Adipocyte (in vitro differentiated cells): ENCODE data around the gene DAZAP1.

Experiments used
- DNase-seq: peaks from one replicate; pipeline ENCODE4 v3.0.0-alpha.2; 2015; ENCODE audit warnings: low read depth
- H3K27me3 ChIP-seq: replicated peaks from 2 replicates; pipeline ENCODE4 v1.7.0; 2013; ENCODE audit warnings: mild to moderate bottlenecking, low read length, moderate library complexity; ENCODE audit not compliant: control insufficient read depth, insufficient read depth
- H3K36me3 ChIP-seq: 2 replicates; pipeline ENCODE4 v1.7.0; 2013; ENCODE audit warnings: low read length, mild to moderate bottlenecking, moderate library complexity; ENCODE audit not compliant: control insufficient read depth, insufficient read depth, severe bottlenecking
- H3K4me1 ChIP-seq: 2 replicates; pipeline ENCODE4 v1.7.0; 2013; ENCODE audit warnings: mild to moderate bottlenecking, low read length, moderate library complexity; ENCODE audit not compliant: control insufficient read depth, insufficient read depth
- H3K4me3 ChIP-seq: 2 replicates; pipeline ENCODE4 v1.7.0; 2013; ENCODE audit warnings: mild to moderate bottlenecking, low read length, moderate library complexity
- H3K9ac ChIP-seq: 2 replicates; pipeline ENCODE4 v1.7.0; 2013; ENCODE audit warnings: mild to moderate bottlenecking, low read length, moderate library complexity
- H3K9me3 ChIP-seq: 2 replicates; pipeline ENCODE4 v1.7.0; 2013; ENCODE audit warnings: mild to moderate bottlenecking, low read length, moderate library complexity; ENCODE audit not compliant: control insufficient read depth

The DAZAP1 gene

DNA sequence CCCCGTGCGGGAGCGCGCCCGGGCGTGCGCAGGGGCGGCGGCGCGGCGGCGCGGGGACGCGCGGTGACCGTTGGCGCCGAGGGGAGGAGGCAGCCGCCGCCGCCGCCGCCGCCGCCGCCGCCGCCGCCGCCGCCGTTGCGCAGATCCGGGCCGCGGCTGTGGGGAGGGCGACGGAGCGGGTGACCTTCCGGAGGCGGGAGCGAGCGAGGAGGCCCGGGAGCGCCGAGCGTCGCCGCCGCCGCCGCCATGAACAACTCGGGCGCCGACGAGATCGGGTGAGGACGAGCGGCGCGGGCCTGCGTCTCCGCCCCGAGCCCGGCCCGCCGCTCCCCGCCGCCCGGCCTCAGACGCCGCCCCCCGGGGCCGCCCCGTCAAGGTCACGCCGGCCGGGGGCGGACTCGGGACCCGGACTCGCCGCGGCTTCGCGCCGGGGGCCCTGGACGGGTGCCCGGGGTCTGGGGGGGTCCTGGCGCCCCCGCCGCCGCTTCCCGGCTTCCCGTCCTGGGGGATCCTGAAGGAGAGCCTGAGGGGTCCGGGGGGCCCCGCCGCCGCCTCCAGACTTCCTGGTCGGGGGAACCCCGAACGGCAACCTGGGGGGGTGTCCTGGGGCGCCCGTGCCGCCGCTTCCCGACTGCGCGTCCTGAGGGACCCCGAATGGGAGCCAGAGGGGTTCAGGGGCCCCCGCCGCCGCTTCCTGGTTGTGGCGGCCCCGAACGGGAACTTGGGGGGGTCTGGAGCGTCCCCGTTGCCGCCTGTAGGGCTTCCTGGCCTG lies at the start of gene DAZAP1:
TSS of gene DAZAP1 (plus strand) at position 59 of the 772 bp plus-strand sequence. CDS start at position 247, 188 bp downstream.
- H3K9me3 ChIP-seq, result no peaks in the 10 kb centered on the region
- H3K4me1 ChIP-seq, result peaks cover 41% of the 10 kb centered on the region
- no peaks in the 10 kb centered on the region for H3K36me3 ChIP-seq
- H3K4me3 ChIP-seq, result peak within 1 kb of the TSS; percentile 89
- H3K27me3 ChIP-seq, result no peaks in the 10 kb centered on the region
- peak within 1 kb of the TSS; percentile 96 for H3K9ac ChIP-seq
- peak; percentile 48 for DNase-seq

DNA sequence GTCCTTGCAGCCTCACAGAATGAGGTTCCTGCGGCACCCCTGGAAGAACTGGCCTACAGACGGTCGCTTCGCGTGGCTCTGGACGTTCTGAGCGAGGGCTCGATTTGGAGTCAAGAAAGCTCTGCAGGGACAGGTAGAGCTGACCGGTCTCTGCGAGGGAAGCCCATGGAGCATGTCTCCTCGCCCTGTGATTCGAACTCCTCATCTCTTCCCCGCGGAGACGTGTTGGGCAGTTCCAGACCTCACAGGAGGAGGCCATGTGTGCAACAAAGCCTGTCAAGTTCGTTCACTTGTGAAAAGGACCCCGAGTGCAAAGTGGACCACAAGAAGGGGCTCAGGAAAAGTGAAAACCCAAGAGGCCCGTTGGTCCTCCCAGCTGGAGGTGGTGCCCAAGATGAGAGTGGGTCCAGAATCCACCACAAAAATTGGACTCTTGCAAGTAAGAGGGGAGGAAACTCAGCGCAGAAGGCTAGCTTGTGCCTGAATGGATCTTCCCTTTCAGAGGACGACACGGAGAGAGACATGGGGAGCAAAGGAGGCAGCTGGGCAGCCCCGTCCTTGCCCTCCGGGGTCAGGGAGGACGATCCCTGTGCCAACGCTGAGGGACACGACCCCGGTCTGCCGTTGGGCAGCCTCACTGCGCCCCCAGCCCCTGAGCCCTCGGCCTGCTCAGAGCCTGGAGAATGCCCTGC lies 47.1 kb upstream of the DAZAP1 start:
- Histone ChIP-seq H3K36me3 (peaks cover 34% of the 10 kb centered on the region), H3K9me3 (no peaks in the 10 kb centered on the region), H3K9ac (peak overlapping the region; percentile 73), H3K4me1 (peaks cover 41% of the 10 kb centered on the region), H3K4me3 (peak overlapping the region; percentile 73), H3K27me3 (no peaks in the 10 kb centered on the region)
- DNase-seq, result no peak

GRCh38 chr19:1360818-1361461 lies 46.4 kb upstream of the DAZAP1 start:
- Histone ChIP-seq H3K4me1 (peaks cover 39% of the 10 kb centered on the region), H3K9ac (peak overlapping the region; percentile 73), H3K9me3 (no peaks in the 10 kb centered on the region), H3K4me3 (peak overlapping the region; percentile 73), H3K36me3 (peaks cover 38% of the 10 kb centered on the region), H3K27me3 (no peaks in the 10 kb centered on the region)
- DNase-seq, result peak; percentile 78

GRCh38 chr19:1361601-1362386 lies 45.6 kb upstream of the DAZAP1 start:
- Histone ChIP-seq H3K9ac (peak overlapping the region; percentile 73), H3K4me1 (peaks cover 30% of the 10 kb centered on the region), H3K36me3 (peaks cover 47% of the 10 kb centered on the region), H3K9me3 (no peaks in the 10 kb centered on the region), H3K27me3 (no peaks in the 10 kb centered on the region), H3K4me3 (peak overlapping the region; percentile 73)
- DNase-seq, result peak; percentile 76

DNA sequence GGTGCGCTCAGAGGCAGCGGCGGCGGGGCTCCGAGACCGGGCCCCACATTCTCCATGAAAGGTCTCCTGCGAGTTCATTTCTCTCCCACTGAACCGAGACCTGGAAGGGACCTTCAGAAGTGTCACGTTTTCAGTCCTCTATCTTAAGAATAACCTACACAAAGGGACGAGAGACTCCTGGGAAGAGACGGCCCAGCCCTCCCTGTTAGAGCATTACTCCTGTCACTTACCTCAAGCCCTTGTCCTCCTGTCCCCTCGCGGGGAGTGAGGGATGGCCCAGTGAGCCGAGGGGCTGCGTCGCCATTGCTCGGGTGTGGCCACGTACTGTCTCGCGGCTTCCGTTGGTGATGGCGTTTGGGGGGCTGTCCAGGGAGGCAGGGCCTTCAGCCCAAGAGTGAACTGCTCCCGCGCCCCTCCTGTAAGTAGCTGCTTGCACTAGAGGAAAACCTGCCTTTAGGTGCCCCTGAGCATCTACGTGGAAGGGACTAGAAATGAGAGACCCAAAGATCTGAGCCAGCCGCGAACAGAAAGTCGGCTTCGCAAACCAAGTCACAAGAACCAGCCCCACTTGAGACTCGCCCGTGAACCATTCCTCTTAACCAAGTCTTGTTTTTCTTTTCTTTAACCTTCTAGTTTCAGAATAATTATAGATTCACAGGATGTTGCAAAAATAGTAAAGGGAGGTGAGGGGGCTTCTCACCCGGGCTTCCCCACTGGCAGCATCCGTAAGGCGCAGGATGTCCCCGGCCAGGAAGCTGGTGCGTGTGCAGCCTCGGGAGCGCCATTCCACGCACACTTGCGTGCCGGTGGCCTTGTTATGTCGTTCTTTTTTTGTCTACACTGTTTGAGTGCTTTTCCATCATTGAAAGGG lies 44.8 kb upstream of the DAZAP1 start:
- Histone ChIP-seq H3K9ac (no peak overlapping the region), H3K4me1 (peaks cover 26% of the 10 kb centered on the region), H3K9me3 (no peaks in the 10 kb centered on the region), H3K27me3 (no peaks in the 10 kb centered on the region), H3K36me3 (peaks cover 49% of the 10 kb centered on the region), H3K4me3 (no peak overlapping the region)
- DNase-seq, result no peak

GRCh38 chr19:1363599-1363998 lies 43.8 kb upstream of the DAZAP1 start:
- H3K4me1 ChIP-seq, result peaks cover 26% of the 10 kb centered on the region
- no peaks in the 10 kb centered on the region for H3K27me3 ChIP-seq
- H3K9ac ChIP-seq, result no peak overlapping the region
- no peak overlapping the region for H3K4me3 ChIP-seq
- no peaks in the 10 kb centered on the region for H3K9me3 ChIP-seq
- peaks cover 42% of the 10 kb centered on the region for H3K36me3 ChIP-seq
- no peak for DNase-seq

DNA sequence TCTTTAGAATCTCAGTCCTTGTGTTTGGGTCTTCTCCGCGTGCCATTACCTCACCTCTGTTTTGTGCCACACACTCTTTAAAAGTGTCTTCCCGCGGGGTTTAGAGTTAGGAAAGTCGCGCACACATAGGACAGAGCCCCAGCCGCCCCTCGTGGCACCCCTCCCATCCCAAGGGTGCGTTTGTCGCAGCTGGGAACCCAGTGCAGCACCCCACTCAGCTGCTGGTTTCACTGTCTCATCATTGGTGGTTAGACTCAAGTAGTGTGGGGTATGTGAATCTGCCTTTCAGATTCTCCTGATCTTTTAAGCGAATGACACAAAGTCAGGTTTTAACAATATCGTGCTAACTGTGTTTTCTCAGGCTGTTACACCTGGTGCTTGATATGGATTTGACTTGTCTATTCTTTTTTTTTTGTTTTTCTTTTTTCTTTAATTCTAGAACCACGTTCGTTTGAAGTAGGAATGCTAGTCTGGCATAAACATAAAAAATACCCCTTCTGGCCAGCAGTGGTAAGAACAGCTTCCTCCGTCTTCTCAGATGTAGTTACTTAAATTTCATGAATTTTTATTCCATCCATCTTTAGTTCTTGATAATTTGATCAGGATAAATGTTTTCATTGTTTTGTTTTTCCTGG lies 43.2 kb upstream of the DAZAP1 start:
- H3K27me3 ChIP-seq, result no peaks in the 10 kb centered on the region
- H3K36me3 ChIP-seq, result peaks cover 38% of the 10 kb centered on the region
- H3K9ac ChIP-seq, result no peak overlapping the region
- DNase-seq, result no peak
- no peaks in the 10 kb centered on the region for H3K9me3 ChIP-seq
- H3K4me1 ChIP-seq, result peaks cover 26% of the 10 kb centered on the region
- no peak overlapping the region for H3K4me3 ChIP-seq

GRCh38 chr19:1365319-1366269 lies 41.8 kb upstream of the DAZAP1 start:
- H3K27me3 ChIP-seq, result no peaks in the 10 kb centered on the region
- no peak for DNase-seq
- no peak overlapping the region for H3K4me3 ChIP-seq
- H3K9me3 ChIP-seq, result no peaks in the 10 kb centered on the region
- H3K36me3 ChIP-seq, result peaks cover 52% of the 10 kb centered on the region
- peaks cover 19% of the 10 kb centered on the region for H3K4me1 ChIP-seq
- no peak overlapping the region for H3K9ac ChIP-seq

DNA sequence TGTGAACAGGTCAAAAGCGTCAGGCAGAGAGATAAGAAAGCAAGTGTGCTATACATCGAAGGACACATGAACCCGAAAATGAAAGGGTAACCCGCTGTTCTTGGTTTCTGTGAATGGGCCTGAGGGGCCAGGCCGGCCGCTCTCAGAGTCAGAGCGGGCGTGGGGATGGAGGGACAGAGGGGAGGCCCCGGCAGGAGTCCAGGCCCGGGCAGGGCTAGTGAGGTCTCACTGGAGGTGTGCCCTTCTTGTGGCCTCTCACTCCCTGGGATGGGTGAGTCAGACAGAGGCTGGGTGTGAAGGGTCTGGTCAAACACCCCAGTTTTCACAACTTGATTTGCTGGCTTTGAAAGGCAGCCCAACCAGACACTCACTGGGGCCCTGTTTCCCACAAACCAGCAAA lies 41.1 kb upstream of the DAZAP1 start:
- Histone ChIP-seq H3K36me3 (peaks cover 59% of the 10 kb centered on the region), H3K4me3 (no peak overlapping the region)

More for the DNA sequence above, 41.1 kb upstream of the DAZAP1 start:
- Histone ChIP-seq H3K27me3 (no peaks in the 10 kb centered on the region), H3K4me1 (peaks cover 12% of the 10 kb centered on the region), H3K9ac (no peak overlapping the region), H3K9me3 (no peaks in the 10 kb centered on the region)
- no peak for DNase-seq
